H1 (cell line): Measurements from ENCODE around the gene SPDYE6. TPM values are rescaled to one million over a fixed set of nuclear protein-coding genes. Genes with fewer than 3 reads are reported as not detected.

Experiments
- CTCF ChIA-PET: fragments of 300-600 bp; sonication (Branson Sonifier 250); formaldehyde crosslinking; loops from one replicate; lab custom pipeline; 2021; ENCODE audit not compliant: partially characterized antibody; lab: Charles Lee
- POLR2A ChIA-PET: fragments of 300-600 bp; sonication (Branson Sonifier 250); formaldehyde crosslinking; loops from one replicate; lab custom pipeline; 2021; ENCODE audit warnings: inconsistent platforms; ENCODE audit not compliant: partially characterized antibody; lab: Charles Lee
- DNase-seq, 2 experiments: peaks; one replicate each; pipeline versions ENCODE4 v3.0.0 to v3.0.0-alpha.2; 2010 to 2022; ENCODE audit warnings: low spot score in 2 of 2, low read depth in 1 of 2, mixed read lengths in 1 of 2
- FAIRE-seq: peaks from 2 replicates; lab custom pipeline; 2011; peaks lifted over from hg19 to GRCh38; lab: Jason Lieb, UNC
- H2AFZ ChIP-seq: 2 replicates; pipeline ENCODE4 v1.8.1; 2012; ENCODE audit warnings: low read length, inconsistent platforms
- H2AK5ac ChIP-seq: 2 replicates; pipeline ENCODE4 v1.6.1; 2013; ENCODE audit warnings: low read depth, low read length
- H2BK120ac ChIP-seq: replicated peaks from 2 replicates; pipeline ENCODE3; 2013; ENCODE audit warnings: low read depth, low read length, inconsistent platforms
- H2BK12ac ChIP-seq: 2 replicates; pipeline ENCODE4 v1.6.1; 2013; ENCODE audit warnings: low read depth, low read length
- H2BK15ac ChIP-seq: 2 replicates; pipeline ENCODE4 v1.6.1; 2013; ENCODE audit warnings: low read length
- H2BK20ac ChIP-seq: 2 replicates; pipeline ENCODE4 v1.6.1; 2013; ENCODE audit warnings: low read length
- H2BK5ac ChIP-seq: 2 replicates; pipeline ENCODE4 v1.6.1; 2013; ENCODE audit warnings: low read depth, low read length
- H3K14ac ChIP-seq: 2 replicates; pipeline ENCODE4 v1.6.1; 2013; ENCODE audit warnings: inconsistent platforms; ENCODE audit not compliant: insufficient read length
- H3K18ac ChIP-seq: 2 replicates; pipeline ENCODE4 v1.6.1; 2013; ENCODE audit warnings: low read length; ENCODE audit errors: extremely low read depth
- H3K23ac ChIP-seq: 2 replicates; pipeline ENCODE4 v1.6.1; 2013; ENCODE audit warnings: inconsistent platforms; ENCODE audit not compliant: insufficient read length
- H3K23me2 ChIP-seq: 2 replicates; pipeline ENCODE4 v1.6.1; 2013; ENCODE audit warnings: low read depth, low read length
- H3K27ac ChIP-seq: 2 replicates; pipeline ENCODE4 v1.6.1; 2011; ENCODE audit warnings: low read depth, low read length, inconsistent platforms
- H3K27me3 ChIP-seq, 4 experiments: replicated peaks in 1 of 4; 1 replicate in 1 of 4; 2 replicates in 3 of 4; pipeline versions ENCODE4 v1.6.1 to v1.8.1; 2011 to 2013; ENCODE audit warnings: low read length in 3 of 4, mild to moderate bottlenecking in 3 of 4, inconsistent platforms in 2 of 4, mixed read lengths in 2 of 4, moderate library complexity in 1 of 4; ENCODE audit not compliant: control insufficient read depth in 3 of 4, insufficient read depth in 3 of 4; ENCODE audit errors: extremely low read depth in 1 of 4
- H3K36me3 ChIP-seq, 4 experiments: 2 replicates each; pipeline versions ENCODE4 v1.6.1 to v1.8.1; 2011 to 2013; ENCODE audit warnings: mild to moderate bottlenecking in 4 of 4, low read length in 3 of 4, moderate library complexity in 2 of 4, control low read depth in 1 of 4, inconsistent platforms in 1 of 4; ENCODE audit not compliant: insufficient read depth in 4 of 4, control insufficient read depth in 2 of 4
- H3K4ac ChIP-seq: replicated peaks from 2 replicates; pipeline ENCODE3; 2013; ENCODE audit warnings: low read length, low read depth, mixed read lengths, inconsistent platforms; ENCODE audit not compliant: insufficient read length
- H3K4me1 ChIP-seq, 4 experiments: replicated peaks in 1 of 4; 1 replicate in 1 of 4; 2 replicates in 3 of 4; pipeline versions ENCODE4 v1.6.1 to v1.8.1; 2011 to 2013; ENCODE audit warnings: low read length in 3 of 4, inconsistent platforms in 2 of 4, mixed read lengths in 1 of 4; ENCODE audit not compliant: insufficient read depth in 4 of 4, control insufficient read depth in 3 of 4
- H3K4me2 ChIP-seq, 2 experiments: 2 replicates each; pipeline versions ENCODE4 v1.6.1 to v1.8.1; 2011 to 2013; ENCODE audit warnings: low read depth in 2 of 2, low read length in 2 of 2, control low read depth in 1 of 2, inconsistent platforms in 1 of 2, mild to moderate bottlenecking in 1 of 2; ENCODE audit not compliant: insufficient read depth in 1 of 2
- H3K4me3 ChIP-seq, 4 experiments: fragments of 200-600, 300-600 bp in 1 of 4; sonication (generic), shearing (Covaris generic), sonication (Bioruptor Twin) in 1 of 4; 2 replicates each; pipeline versions ENCODE4 v1.5.1 to v1.8.1; 2011 to 2016; ENCODE audit warnings: low read length in 4 of 4, low read depth in 3 of 4, control low read depth in 2 of 4, inconsistent platforms in 2 of 4, mild to moderate bottlenecking in 2 of 4, mixed read lengths in 1 of 4, moderate library complexity in 1 of 4; ENCODE audit not compliant: insufficient read depth in 2 of 4; ENCODE audit errors: extremely low read depth in 1 of 4
- H3K56ac ChIP-seq: replicated peaks from 2 replicates; pipeline ENCODE3; 2013; ENCODE audit warnings: low read depth, mild to moderate bottlenecking, mixed read lengths, low read length, inconsistent platforms; ENCODE audit not compliant: insufficient read length
- H3K79me1 ChIP-seq: 2 replicates; pipeline ENCODE4 v1.6.1; 2013; ENCODE audit warnings: low read depth, low read length, control low read depth
- H3K79me2 ChIP-seq, 2 experiments: 2 replicates each; pipeline versions ENCODE4 v1.6.1 to v1.8.1; 2012 to 2013; ENCODE audit warnings: low read length in 2 of 2, mild to moderate bottlenecking in 2 of 2, inconsistent platforms in 1 of 2; ENCODE audit not compliant: insufficient read depth in 2 of 2, control insufficient read depth in 1 of 2
- H3K9ac ChIP-seq, 4 experiments: replicated peaks in 1 of 4; 1 replicate in 1 of 4; 2 replicates in 3 of 4; pipeline versions ENCODE4 v1.6.1 to v1.8.1; 2011 to 2013; ENCODE audit warnings: low read depth in 3 of 4, low read length in 3 of 4, control low read depth in 2 of 4, mild to moderate bottlenecking in 2 of 4, moderate library complexity in 2 of 4, inconsistent platforms in 1 of 4; ENCODE audit errors: extremely low read depth in 1 of 4
- H3K9me3 ChIP-seq, 2 experiments: 2 replicates each; pipeline versions ENCODE4 v1.6.1 to v1.8.1; 2012 to 2013; ENCODE audit warnings: mild to moderate bottlenecking in 2 of 2, moderate library complexity in 2 of 2, control low read depth in 1 of 2, inconsistent platforms in 1 of 2, low read depth in 1 of 2, low read length in 1 of 2, mixed read lengths in 1 of 2; ENCODE audit not compliant: insufficient read depth in 2 of 2
- H4K20me1 ChIP-seq, 2 experiments: replicated peaks in 1 of 2; 2 replicates each; pipeline versions ENCODE3 to v1.8.1; 2011 to 2013; ENCODE audit warnings: inconsistent platforms in 2 of 2, low read length in 2 of 2, mild to moderate bottlenecking in 1 of 2; ENCODE audit not compliant: insufficient read depth in 2 of 2, control insufficient read depth in 1 of 2
- H4K5ac ChIP-seq: 2 replicates; pipeline ENCODE4 v1.6.1; 2013; ENCODE audit warnings: low read length, low read depth, mixed read lengths, inconsistent platforms; ENCODE audit not compliant: insufficient read length
- H4K8ac ChIP-seq: 2 replicates; pipeline ENCODE4 v1.8.0; 2013; ENCODE audit warnings: mild to moderate bottlenecking, moderate library complexity, low read length, inconsistent platforms; ENCODE audit not compliant: insufficient read depth; ENCODE audit errors: extremely low read depth
- H4K91ac ChIP-seq: replicated peaks from 2 replicates; pipeline ENCODE3; 2013; ENCODE audit warnings: low read length, mixed read lengths, inconsistent platforms; ENCODE audit not compliant: insufficient read length
- BRCA1 ChIP-seq: IDR thresholded peaks from 2 replicates; pipeline ENCODE4 v1.6.1; 2012; ENCODE audit warnings: low read depth, low read length, improper control_type of control experiment
- CBX8 ChIP-seq: fragments of 300-800, 300-1000 bp; sonication (generic); IDR thresholded peaks from 2 replicates; pipeline ENCODE4 v1.7.1; 2016; ENCODE audit warnings: low read depth, low read length, borderline replicate concordance
- FOSL1 ChIP-seq: IDR thresholded peaks from 2 replicates; pipeline ENCODE4 v1.6.1; 2011; ENCODE audit warnings: mild to moderate bottlenecking, low read depth, low read length, moderate library complexity; ENCODE audit not compliant: insufficient read depth
- GABPA ChIP-seq: IDR thresholded peaks from 2 replicates; pipeline ENCODE4 v1.6.1; 2011; ENCODE audit warnings: mild to moderate bottlenecking, low read length, moderate library complexity, borderline replicate concordance; ENCODE audit not compliant: insufficient read depth
- MAFK ChIP-seq: IDR thresholded peaks from 2 replicates; pipeline ENCODE4 v1.6.1; 2012; ENCODE audit warnings: low read depth, mild to moderate bottlenecking, improper control_type of control experiment, low read length
- SP4 ChIP-seq: IDR thresholded peaks from 2 replicates; pipeline ENCODE4 v1.6.1; 2012; ENCODE audit warnings: low read length, inconsistent platforms
- WGBS, 2 experiments: shearing (Covaris generic) in 1 of 2; methylation state at CpG; one replicate each; pipeline versions ENCODE4 v1.1.6 to v1.1.7; 2013 to 2015; ENCODE audit warnings: low lambda C conversion rate in 2 of 2, mixed read lengths in 2 of 2, inconsistent platforms in 1 of 2, low coverage in 1 of 2, missing lambda C conversion rate in 1 of 2; ENCODE audit not compliant: insufficient replicate concordance in 2 of 2, insufficient coverage in 1 of 2, insufficient read length in 1 of 2; ENCODE audit errors: extremely low coverage in 1 of 2, missing lambda C conversion rate in 1 of 2; 5-methylcytosine and 5-hydroxymethylcytosine counted together
- polyA plus RNA-seq, 7 experiments: library from polyadenylated mRNA; depleted of rRNA in 3 of 7; stranded (reverse) in 5 of 7; unstranded in 2 of 7; fragments of >200 nt in 5 of 7; fragments of 200-250 nt in 2 of 7; gene quantifications; 1 replicate in 5 of 7; 2 replicates in 1 of 7; 4 replicates in 1 of 7; pipeline versions ENCODE4 v1.2.1 to v1.2.3, GENCODE V29; 2011 to 2013; ENCODE audit warnings: missing spikeins in 2 of 7, mixed read lengths in 2 of 7
- total RNA-seq: library from RNA; stranded (reverse); fragmentation: NEBNext Ultra II Directional; extraction: Animal tissue kit (Norgen Biotek cat#: 25700); gene quantifications from 2 replicates; pipeline ENCODE4 v1.2.1, GENCODE V29; 2021

Gene SPDYE6
- total and polyA plus RNA-seq, 2 of the 8 experiments (the other 6 are each of a cell fraction or from before 2014, with no cell fraction given): not detected

DNA sequence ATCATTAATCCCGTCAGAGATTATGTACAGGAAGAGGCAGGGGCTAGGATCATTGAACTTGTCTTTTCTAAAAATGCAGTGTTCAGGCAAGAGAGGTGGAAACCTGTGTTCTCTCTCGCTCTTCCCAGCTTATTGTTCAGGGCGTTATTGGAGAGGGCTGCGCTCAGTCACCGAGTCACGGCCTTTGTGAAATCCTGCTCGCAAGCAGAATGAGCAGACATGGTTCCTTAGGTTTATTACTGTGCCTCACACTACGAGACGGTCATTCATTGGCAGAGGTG lies 39.3 kb upstream of the SPDYE6 start:
- POLR2A ChIA-PET: interaction anchor here (0.6 to 4.0 kb wide), 27 partner anchors 9 to 740 kb away, joined by 3 to 21 read pairs (median 4); no protein-coding TSS in a partner anchor
- Histone ChIP-seq H2BK12ac (peak overlapping the region; percentile 82), H3K27ac (peak overlapping the region; percentile 93), H3K4ac (no peak overlapping the region), H3K4me3 (peak overlapping the region; percentile 69 to 94 (median 88)), H3K36me3 (peaks cover 2 to 16% (median 10%) of the 10 kb centered on the region in 4 experiments; a peak in 6 of 8 replicates), H2BK15ac (no peak overlapping the region), H3K23me2 (peaks cover 11% of the 10 kb centered on the region), H4K8ac (0 out of 2 replicates have a peak overlapping the region, but pooled peaks have one; percentile 97), H3K14ac (no peak overlapping the region), H3K9ac (peak overlapping the region in 3 of 4 experiments; percentile 73 to 92 (median 74); a peak in 6 of 7 replicates), H2AFZ (peak overlapping the region; percentile 28), H2BK120ac (no peak overlapping the region), H2BK5ac (peak overlapping the region; percentile 89), H3K79me1 (no peaks in the 10 kb centered on the region), H3K79me2 (peaks cover 3 to 11% of the 10 kb centered on the region in 2 experiments; a peak in 2 of 4 replicates), H3K27me3 (no peaks in the 10 kb centered on the region), H4K91ac (peak overlapping the region; percentile 4), H3K4me2 (peak overlapping the region; percentile 88 to 96), H3K4me1 (peaks cover 0 to 6% (median 2%) of the 10 kb centered on the region in 4 experiments; a peak in 2 of 7 replicates), H3K56ac (peak overlapping the region; percentile 7), H2AK5ac (peak overlapping the region; percentile 75; the same call in 1 of the 2 replicates), H2BK20ac (no peak overlapping the region), H4K20me1 (peaks cover 1% of the 10 kb centered on the region in 2 experiments), H3K23ac (no peak overlapping the region), H3K9me3 (no peaks in the 10 kb centered on the region), H3K18ac (peak overlapping the region; percentile 11), H4K5ac (peak overlapping the region; percentile 27)
- WGBS, 2 experiments: 14% methylated on average over 9 of the region's 9 CpGs; no CpG with 5 or more reads in 1 of the 2 experiments
- DNase-seq: no peak
- no peak for FAIRE-seq
- TF ChIP-seq FOSL1 (no peak), BRCA1 (no peak), MAFK (no peak), CBX8 (no peak), GABPA (no peak), SP4 (0 out of 2 replicates have a peak, but pooled peaks have one; percentile 21)
- CTCF ChIA-PET: interaction anchor here (1.0 to 11.4 kb wide), 7 partner anchors 9 to 115 kb away, joined by 3 to 118 read pairs (median 5); no protein-coding TSS in a partner anchor
